NCI-H1105 (cell line): Measurements from ENCODE around the gene SKA2.
"Not testable (repeated sequence)": the region's sequence is repeated elsewhere in the genome, so short reads cannot be mapped to it uniquely, and the experiment has no call there.

ENCODE experiments used
- DNase-seq: peaks from one replicate; lab custom pipeline; 2025; lab: John Stamatoyannopoulos, UW

SKA2 gene

GRCh38 chr17:59151591-59151990 lies 3.4 kb downstream of the SKA2 start:
- DNase-seq = no peak

GRCh38 chr17:59151006-59151405 lies 4.0 kb downstream of the SKA2 start:
- no peak for DNase-seq

GRCh38 chr17:59149841-59150511 lies 5.0 kb downstream of the SKA2 start:
- no peak for DNase-seq

- no peak for DNase-seq
Observed at GRCh38 chr17:59149051-59149450, 5.9 kb downstream of the SKA2 start.

GRCh38 chr17:59145571-59146096 lies 9.4 kb downstream of the SKA2 start:
- no peak for DNase-seq

- DNase-seq = no peak
Observed at GRCh38 chr17:59141860-59142259, 13.1 kb downstream of the SKA2 start.

GRCh38 chr17:59139939-59140338 lies 15.0 kb downstream of the SKA2 start:
- no peak for DNase-seq

GRCh38 chr17:59138339-59138738 lies 16.6 kb downstream of the SKA2 start:
- DNase-seq = not testable (repeated sequence)

GRCh38 chr17:59131131-59131530 lies 23.9 kb downstream of the SKA2 start:
- no peak for DNase-seq

GRCh38 chr17:59129814-59130213 lies 25.2 kb downstream of the SKA2 start:
- DNase-seq = no peak

- no peak for DNase-seq
Observed at GRCh38 chr17:59126809-59127417, 28.1 kb downstream of the SKA2 start.

- DNase-seq = no peak
Observed at GRCh38 chr17:59124665-59125064, 30.3 kb downstream of the SKA2 start.

- DNase-seq = no peak
Observed at GRCh38 chr17:59121901-59122480, 33.0 kb downstream of the SKA2 start.

- DNase-seq = no peak
Observed at GRCh38 chr17:59115474-59115873, 39.5 kb downstream of the SKA2 start.

GRCh38 chr17:59111539-59111938 lies 43.4 kb downstream of the SKA2 start:
- DNase-seq = no peak

- no peak for DNase-seq
Observed at GRCh38 chr17:59110973-59111372, 44.0 kb downstream of the SKA2 start.

GRCh38 chr17:59108400-59109102 lies 46.4 kb downstream of the SKA2 start:
- DNase-seq = no peak

GRCh38 chr17:59107306-59107670 lies 47.7 kb downstream of the SKA2 start:
- DNase-seq = peak; percentile 42

GRCh38 chr17:59106463-59107305 lies 48.3 kb downstream of the SKA2 start, which contains the start of gene TRIM37:
Gene TRIM37 (minus strand): TSS chr17:59106880. CDS start chr17:59106461, 419 bp downstream.
- peak; percentile 97 for DNase-seq

GRCh38 chr17:59105852-59106462 lies 49.0 kb downstream of the SKA2 start:
- DNase-seq = peak; percentile 69

GRCh38 chr17:59101178-59101577 lies 53.8 kb downstream of the SKA2 start:
- DNase-seq = no peak
